ENCODE measurements around the gene FXYD1. TPM values are rescaled to one million over a fixed set of nuclear protein-coding genes. Genes with fewer than 3 reads are reported as not detected.

Gene FXYD1
- total RNA-seq, 1 donor from 2014 or later: not detected

GRCh38 chr19:35184267-35184666 is 45.6 kb downstream of the FXYD1 start:
- no peak for DNase-seq (ENCODE audit: low read depth in 2 of 2)

GRCh38 chr19:35184884-35185283 is 46.3 kb downstream of the FXYD1 start:
- no peak for DNase-seq (ENCODE audit: low read depth in 2 of 2)

Other genes starting within 250 kb of the FXYD1 start
- 4.1 and 5.4 TPM in 2 replicates for gene ZNF30, start 211.9 kb upstream of the FXYD1 start, total RNA-seq
- 25.9 and 44.5 TPM in 2 replicates for gene ZNF792, start 174.6 kb upstream of the FXYD1 start, total RNA-seq
- gene GRAMD1A, start 138.5 kb upstream of the FXYD1 start, total RNA-seq: 21.1 and 42.1 TPM in 2 replicates
- 5.0 and 5.2 TPM in 2 replicates for gene SCN1B, start 108.4 kb upstream of the FXYD1 start, total RNA-seq
- under 0.01 TPM in 1 of 2 replicates, not detected in the other for gene HPN, start 97.1 kb upstream of the FXYD1 start, total RNA-seq
- not detected in 2 replicates for gene FXYD3, start 23.0 kb upstream of the FXYD1 start, total RNA-seq
- not detected in 2 replicates for gene LGI4, start 3.8 kb upstream of the FXYD1 start, total RNA-seq
- not detected in 2 replicates for gene FXYD7, start 4.4 kb downstream of the FXYD1 start, total RNA-seq
- gene FXYD5, start 15.9 kb downstream of the FXYD1 start, total RNA-seq: 17.1 and 22.4 TPM in 2 replicates
- not detected in 2 replicates for gene FAM187B, start 89.9 kb downstream of the FXYD1 start, total RNA-seq
- gene LSR, start 110.2 kb downstream of the FXYD1 start, total RNA-seq: 0.25 and 0.26 TPM in 2 replicates
- gene USF2, start 130.1 kb downstream of the FXYD1 start, total RNA-seq: 32.6 and 51.1 TPM in 2 replicates
- gene HAMP, start 143.7 kb downstream of the FXYD1 start, total RNA-seq: under 0.01 and 0.26 TPM in 2 replicates
- 0.63 TPM in 1 of 2 replicates, not detected in the other for gene MAG, start 153.3 kb downstream of the FXYD1 start, total RNA-seq
- gene CD22, start 190.4 kb downstream of the FXYD1 start, total RNA-seq: 0.13 and 0.38 TPM in 2 replicates
- not detected in 2 replicates for gene FFAR1, start 209.1 kb downstream of the FXYD1 start, total RNA-seq
- gene FFAR3, start 219.6 kb downstream of the FXYD1 start, total RNA-seq: not detected in 2 replicates
- gene GPR42, start 232.2 kb downstream of the FXYD1 start, total RNA-seq: not detected in 2 replicates

Data from dermis microvascular lymphatic vessel endothelial cell (primary cell).